HEK293T (cell line): ENCODE data around the gene COX6A1.

Source experiments
- ARNT ChIP-seq: fragments of 450-650 bp; IDR thresholded peaks from 2 replicates; pipeline ENCODE4 v1.6.1; 2017; ENCODE audit warnings: mild to moderate bottlenecking
- BHLHE40 ChIP-seq: fragments of 450-650 bp; IDR thresholded peaks from 2 replicates; pipeline ENCODE4 v1.6.1; 2016; ENCODE audit warnings: mild to moderate bottlenecking, moderate library complexity, borderline replicate concordance
- FOXA1 ChIP-seq: fragments of 450-650 bp; IDR thresholded peaks from 2 replicates; pipeline ENCODE4 v1.6.1; 2016; ENCODE audit warnings: mild to moderate bottlenecking
- FOXK2 ChIP-seq: fragments of 450-650 bp; IDR thresholded peaks from 2 replicates; pipeline ENCODE4 v1.6.1; 2016; ENCODE audit warnings: mild to moderate bottlenecking
- FOXM1 ChIP-seq: fragments of 450-650 bp; IDR thresholded peaks from 2 replicates; pipeline ENCODE4 v1.6.1; 2017; ENCODE audit warnings: mild to moderate bottlenecking, borderline replicate concordance
- HDGF ChIP-seq: fragments of 450-650 bp; IDR thresholded peaks from 2 replicates; pipeline ENCODE4 v1.6.1; 2017; ENCODE audit warnings: antibody characterized with exemption, borderline replicate concordance
- LEF1 ChIP-seq: fragments of 450-650 bp; IDR thresholded peaks from 2 replicates; pipeline ENCODE4 v1.6.1; 2017; ENCODE audit warnings: mild to moderate bottlenecking, borderline replicate concordance
- NFRKB ChIP-seq: fragments of 450-650 bp; IDR thresholded peaks from 2 replicates; pipeline ENCODE4 v1.6.1; 2016; ENCODE audit warnings: mild to moderate bottlenecking, moderate library complexity
- SP1 ChIP-seq: fragments of 450-650 bp; IDR thresholded peaks from 2 replicates; pipeline ENCODE4 v1.6.1; 2017
- TARDBP ChIP-seq: fragments of 450-650 bp; IDR thresholded peaks from 2 replicates; pipeline ENCODE4 v1.6.1; 2016
- ZNF384 ChIP-seq: fragments of 450-650 bp; IDR thresholded peaks from 2 replicates; pipeline ENCODE4 v1.6.1; 2016
- TF ChIP-seq, protein P1 (sequence below): fragments of 450-650 bp; IDR thresholded peaks from 2 replicates; pipeline ENCODE4 v1.6.1; 2016

- no peak for TF ChIP-seq NFRKB
- TF ChIP-seq BHLHE40 = no peak
- no peak for TF ChIP-seq ARNT
- no peak for TF ChIP-seq FOXK2
- TF ChIP-seq HDGF = no peak
- TF ChIP-seq FOXM1 = no peak
- TF ChIP-seq TARDBP = no peak
- TF ChIP-seq, protein P1, sequence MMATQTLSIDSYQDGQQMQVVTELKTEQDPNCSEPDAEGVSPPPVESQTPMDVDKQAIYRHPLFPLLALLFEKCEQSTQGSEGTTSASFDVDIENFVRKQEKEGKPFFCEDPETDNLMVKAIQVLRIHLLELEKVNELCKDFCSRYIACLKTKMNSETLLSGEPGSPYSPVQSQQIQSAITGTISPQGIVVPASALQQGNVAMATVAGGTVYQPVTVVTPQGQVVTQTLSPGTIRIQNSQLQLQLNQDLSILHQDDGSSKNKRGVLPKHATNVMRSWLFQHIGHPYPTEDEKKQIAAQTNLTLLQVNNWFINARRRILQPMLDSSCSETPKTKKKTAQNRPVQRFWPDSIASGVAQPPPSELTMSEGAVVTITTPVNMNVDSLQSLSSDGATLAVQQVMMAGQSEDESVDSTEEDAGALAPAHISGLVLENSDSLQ = no peak
- TF ChIP-seq SP1 = no peak
- no peak for TF ChIP-seq LEF1
- TF ChIP-seq ZNF384 = no peak; the same call in 1 of the 2 replicates
- no peak for TF ChIP-seq FOXA1
Observed at GRCh38 chr12:120438495-120439198, 734 bp downstream of the COX6A1 start.
